HepG2 (cell line): ENCODE data around the gene DOCK1. TPM values are rescaled to one million over a fixed set of nuclear protein-coding genes. Genes with fewer than 3 reads are reported as not detected.

ENCODE experiments used
- ATF7 ChIP-seq, 2 experiments: fragments of 450-650 bp in 1 of 2; sonication (generic) in 1 of 2; formaldehyde crosslinking in 1 of 2; IDR thresholded peaks; 2 replicates each; pipeline versions ENCODE4 v1.4.0 to v1.6.1; 2016 to 2020; ENCODE audit warnings: antibody characterized with exemption in 1 of 2, mild to moderate bottlenecking in 1 of 2, missing genetic modification reagents in 1 of 2
- CREB1 ChIP-seq, 2 experiments: fragments of 450-650 bp in 1 of 2; IDR thresholded peaks; 2 replicates each; pipeline ENCODE4 v1.6.1; 2016 to 2017; ENCODE audit warnings: control low read depth in 1 of 2, mild to moderate bottlenecking in 1 of 2, missing compliant biosample characterization in 1 of 2, missing genetic modification characterization in 1 of 2
- FOXO1 ChIP-seq: sonication (generic); formaldehyde crosslinking; IDR thresholded peaks from 2 replicates; pipeline ENCODE4 v1.4.0; 2020; ENCODE audit warnings: missing genetic modification reagents
- ISL2 ChIP-seq: sonication (generic); formaldehyde crosslinking; IDR thresholded peaks from 2 replicates; pipeline ENCODE4 v1.5.0; 2020; ENCODE audit warnings: missing genetic modification reagents
- MED1 ChIP-seq: sonication (generic); formaldehyde crosslinking; IDR thresholded peaks from 2 replicates; pipeline ENCODE4 v1.4.0; 2020; ENCODE audit warnings: missing genetic modification reagents
- MXI1 ChIP-seq: IDR thresholded peaks from 3 replicates; pipeline ENCODE4 v1.6.1; 2012; ENCODE audit warnings: low read depth, low read length, inconsistent platforms, borderline replicate concordance
- NFIC ChIP-seq: IDR thresholded peaks from 2 replicates; pipeline ENCODE4 v1.6.1; 2012; ENCODE audit warnings: mild to moderate bottlenecking, low read length, inconsistent platforms
- NFYB ChIP-seq: sonication (generic); formaldehyde crosslinking; IDR thresholded peaks from 2 replicates; pipeline ENCODE4 v1.4.0; 2020; ENCODE audit warnings: missing genetic modification reagents
- NR2F2 ChIP-seq: IDR thresholded peaks from 2 replicates; pipeline ENCODE4 v1.6.1; 2012; ENCODE audit warnings: low read depth, inconsistent platforms, borderline replicate concordance
- NR2F6 ChIP-seq, 2 experiments: IDR thresholded peaks; 2 replicates each; pipeline ENCODE4 v1.6.1; 2016; ENCODE audit warnings: antibody characterized with exemption in 1 of 2, mild to moderate bottlenecking in 1 of 2
- SMC3 ChIP-seq: IDR thresholded peaks from 2 replicates; pipeline ENCODE4 v1.6.1; 2011; ENCODE audit warnings: low read length, improper control_type of control experiment
- SMYD3 ChIP-seq: sonication (generic); formaldehyde crosslinking; IDR thresholded peaks from 2 replicates; pipeline ENCODE4 v1.8.1; 2023; ENCODE audit warnings: mild to moderate bottlenecking, missing genetic modification reagents
- SOX5 ChIP-seq: IDR thresholded peaks from 2 replicates; pipeline ENCODE4 v1.6.1; 2016; ENCODE audit warnings: borderline replicate concordance
- THAP11 ChIP-seq: IDR thresholded peaks from 2 replicates; pipeline ENCODE4 v1.6.1; 2016; ENCODE audit warnings: missing biosample characterization, missing genetic modification reagents
- ZFP36L2 ChIP-seq: sonication (generic); formaldehyde crosslinking; IDR thresholded peaks from 2 replicates; pipeline ENCODE4 v1.4.0; 2020; ENCODE audit warnings: missing genetic modification reagents
- ZNF10 ChIP-seq: sonication (generic); formaldehyde crosslinking; IDR thresholded peaks from 2 replicates; pipeline ENCODE4 v1.4.0; 2020; ENCODE audit warnings: mild to moderate bottlenecking, low read depth, missing genetic modification reagents, borderline replicate concordance
- ZNF331 ChIP-seq: sonication (generic); formaldehyde crosslinking; IDR thresholded peaks from 2 replicates; pipeline ENCODE4 v1.4.0; 2020; ENCODE audit warnings: missing genetic modification reagents
- ZNF644 ChIP-seq: IDR thresholded peaks from 2 replicates; pipeline ENCODE4 v1.6.1; 2016; ENCODE audit warnings: low read depth
- polyA plus RNA-seq, 8 experiments: library from polyadenylated mRNA; depleted of rRNA in 3 of 8; stranded (reverse) in 7 of 8; unstranded in 1 of 8; fragments of >200 nt; fragmentation: Illumina TruSeq in 4 of 8; extraction: Trizol in 4 of 8; gene quantifications; 2 replicates each; pipeline versions ENCODE4 v1.2.1 to v1.2.3, GENCODE V29; 2011 to 2016; ENCODE audit warnings: low read depth in 4 of 8, missing spikeins in 1 of 8, mixed read lengths in 1 of 8; ENCODE audit not compliant: insufficient read depth in 1 of 8
- total RNA-seq, 5 experiments: library from RNA; depleted of rRNA; stranded (reverse); fragments of >200 nt; fragmentation: Illumina TruSeq; extraction: Trizol; gene quantifications; 2 replicates each; pipeline ENCODE4 v1.2.3, GENCODE V29; 2016; ENCODE audit warnings: low read depth in 1 of 5
- TF ChIP-seq, protein P1 (sequence below): sonication (generic); formaldehyde crosslinking; IDR thresholded peaks from 2 replicates; pipeline ENCODE4 v1.4.0; 2020; ENCODE audit warnings: missing genetic modification reagents
- TF ChIP-seq, protein P2 (sequence below): sonication (generic); formaldehyde crosslinking; IDR thresholded peaks from 2 replicates; pipeline ENCODE4 v1.4.0; 2020; ENCODE audit warnings: missing genetic modification reagents
- TF ChIP-seq, protein P3 (sequence below): sonication (generic); formaldehyde crosslinking; IDR thresholded peaks from 2 replicates; pipeline ENCODE4 v1.5.1; 2020; ENCODE audit warnings: mild to moderate bottlenecking, moderate library complexity, missing genetic modification reagents
- TF ChIP-seq, protein P4 (sequence below): sonication (generic); formaldehyde crosslinking; IDR thresholded peaks from 2 replicates; pipeline ENCODE4 v1.5.1; 2020; ENCODE audit warnings: missing genetic modification reagents, mild to moderate bottlenecking, borderline replicate concordance
- TF ChIP-seq, protein P5 (sequence below): sonication (generic); formaldehyde crosslinking; IDR thresholded peaks from 2 replicates; pipeline ENCODE4 v1.4.0; 2020; ENCODE audit warnings: low read depth, mild to moderate bottlenecking, missing genetic modification reagents

Gene DOCK1
- total and polyA plus RNA-seq, 2 of the 13 experiments (the other 11 are each of a cell fraction or from before 2014, with no cell fraction given) = 8.3 to 25.5 TPM

DNA sequence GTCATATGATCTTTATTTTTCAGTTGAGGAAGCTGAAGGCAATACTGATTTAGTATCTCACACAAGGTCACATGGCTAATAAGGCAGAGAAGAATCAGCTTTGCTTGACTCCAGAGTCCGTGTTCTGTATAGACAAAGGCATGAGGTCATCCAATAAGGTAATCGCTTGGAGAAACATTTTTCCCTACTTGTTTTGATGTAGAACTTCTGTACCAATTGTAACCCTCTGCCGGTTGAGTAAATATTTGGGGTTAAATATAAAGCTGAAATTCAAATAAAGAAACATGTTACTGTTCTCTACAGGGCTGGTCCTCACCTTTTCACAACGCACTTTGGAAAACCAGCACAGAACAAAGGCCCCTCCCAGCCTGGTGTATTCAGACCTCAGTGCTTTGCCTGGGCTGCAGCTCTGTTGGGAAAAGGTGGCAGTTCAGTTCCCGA, 374.1 kb downstream of the DOCK1 start (continued):
- TF ChIP-seq, protein P1, sequence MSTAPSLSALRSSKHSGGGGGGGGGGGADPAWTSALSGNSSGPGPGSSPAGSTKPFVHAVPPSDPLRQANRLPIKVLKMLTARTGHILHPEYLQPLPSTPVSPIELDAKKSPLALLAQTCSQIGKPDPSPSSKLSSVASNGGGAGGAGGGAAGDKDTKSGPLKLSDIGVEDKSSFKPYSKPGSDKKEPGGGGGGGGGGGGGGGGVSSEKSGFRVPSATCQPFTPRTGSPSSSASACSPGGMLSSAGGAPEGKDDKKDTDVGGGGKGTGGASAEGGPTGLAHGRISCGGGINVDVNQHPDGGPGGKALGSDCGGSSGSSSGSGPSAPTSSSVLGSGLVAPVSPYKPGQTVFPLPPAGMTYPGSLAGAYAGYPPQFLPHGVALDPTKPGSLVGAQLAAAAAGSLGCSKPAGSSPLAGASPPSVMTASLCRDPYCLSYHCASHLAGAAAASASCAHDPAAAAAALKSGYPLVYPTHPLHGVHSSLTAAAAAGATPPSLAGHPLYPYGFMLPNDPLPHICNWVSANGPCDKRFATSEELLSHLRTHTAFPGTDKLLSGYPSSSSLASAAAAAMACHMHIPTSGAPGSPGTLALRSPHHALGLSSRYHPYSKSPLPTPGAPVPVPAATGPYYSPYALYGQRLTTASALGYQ (CRISPR knock-in tag) = peak; percentile 70; the same call in 1 of the 2 replicates
- TF ChIP-seq ZNF644 (CRISPR knock-in tag) (0 out of 2 replicates have a peak, but pooled peaks have one; percentile 6), NFIC (peak; percentile 64; the same call in 1 of the 2 replicates), CREB1 (IDR thresholded peaks at IDR 0.05) (no peak), CREB1 (CRISPR knock-in tag; IDR thresholded peaks at IDR 0.05) (peak; percentile 43), ZFP36L2 (CRISPR knock-in tag) (no peak), SMYD3 (CRISPR knock-in tag) (no peak), ZNF10 (CRISPR knock-in tag) (no peak), MED1 (CRISPR knock-in tag) (peak; percentile 64), SOX5 (CRISPR knock-in tag) (peak; percentile 95), ATF7 (IDR thresholded peaks at IDR 0.05) (peak; percentile 96), ATF7 (CRISPR knock-in tag; IDR thresholded peaks at IDR 0.05) (peak; percentile 89; the same call in 1 of the 2 replicates), NR2F2 (peak; percentile 88), ZNF331 (CRISPR knock-in tag) (peak; percentile 16; the same call in 1 of the 2 replicates), FOXO1 (peak; percentile 59), ISL2 (CRISPR knock-in tag) (peak; percentile 70), MXI1 (no peak; the same call in 2 of the 3 replicates), NR2F6 (IDR thresholded peaks at IDR 0.05) (peak; percentile 93), NR2F6 (CRISPR knock-in tag; IDR thresholded peaks at IDR 0.05) (peak; percentile 72), SMC3 (0 out of 2 replicates have a peak, but pooled peaks have one; percentile 11), THAP11 (peak; percentile 35; the same call in 1 of the 2 replicates), NFYB (CRISPR knock-in tag) (peak; percentile 53; the same call in 1 of the 2 replicates)
- TF ChIP-seq, protein P2, sequence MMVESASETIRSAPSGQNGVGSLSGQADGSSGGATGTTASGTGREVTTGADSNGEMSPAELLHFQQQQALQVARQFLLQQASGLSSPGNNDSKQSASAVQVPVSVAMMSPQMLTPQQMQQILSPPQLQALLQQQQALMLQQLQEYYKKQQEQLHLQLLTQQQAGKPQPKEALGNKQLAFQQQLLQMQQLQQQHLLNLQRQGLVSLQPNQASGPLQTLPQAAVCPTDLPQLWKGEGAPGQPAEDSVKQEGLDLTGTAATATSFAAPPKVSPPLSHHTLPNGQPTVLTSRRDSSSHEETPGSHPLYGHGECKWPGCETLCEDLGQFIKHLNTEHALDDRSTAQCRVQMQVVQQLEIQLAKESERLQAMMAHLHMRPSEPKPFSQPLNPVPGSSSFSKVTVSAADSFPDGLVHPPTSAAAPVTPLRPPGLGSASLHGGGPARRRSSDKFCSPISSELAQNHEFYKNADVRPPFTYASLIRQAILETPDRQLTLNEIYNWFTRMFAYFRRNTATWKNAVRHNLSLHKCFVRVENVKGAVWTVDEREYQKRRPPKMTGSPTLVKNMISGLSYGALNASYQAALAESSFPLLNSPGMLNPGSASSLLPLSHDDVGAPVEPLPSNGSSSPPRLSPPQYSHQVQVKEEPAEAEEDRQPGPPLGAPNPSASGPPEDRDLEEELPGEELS (CRISPR knock-in tag) = peak; percentile 86
- TF ChIP-seq, protein P3, sequence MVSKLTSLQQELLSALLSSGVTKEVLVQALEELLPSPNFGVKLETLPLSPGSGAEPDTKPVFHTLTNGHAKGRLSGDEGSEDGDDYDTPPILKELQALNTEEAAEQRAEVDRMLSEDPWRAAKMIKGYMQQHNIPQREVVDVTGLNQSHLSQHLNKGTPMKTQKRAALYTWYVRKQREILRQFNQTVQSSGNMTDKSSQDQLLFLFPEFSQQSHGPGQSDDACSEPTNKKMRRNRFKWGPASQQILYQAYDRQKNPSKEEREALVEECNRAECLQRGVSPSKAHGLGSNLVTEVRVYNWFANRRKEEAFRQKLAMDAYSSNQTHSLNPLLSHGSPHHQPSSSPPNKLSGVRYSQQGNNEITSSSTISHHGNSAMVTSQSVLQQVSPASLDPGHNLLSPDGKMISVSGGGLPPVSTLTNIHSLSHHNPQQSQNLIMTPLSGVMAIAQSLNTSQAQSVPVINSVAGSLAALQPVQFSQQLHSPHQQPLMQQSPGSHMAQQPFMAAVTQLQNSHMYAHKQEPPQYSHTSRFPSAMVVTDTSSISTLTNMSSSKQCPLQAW (CRISPR knock-in tag) = no peak; the same call in 1 of the 2 replicates
- TF ChIP-seq, protein P4, sequence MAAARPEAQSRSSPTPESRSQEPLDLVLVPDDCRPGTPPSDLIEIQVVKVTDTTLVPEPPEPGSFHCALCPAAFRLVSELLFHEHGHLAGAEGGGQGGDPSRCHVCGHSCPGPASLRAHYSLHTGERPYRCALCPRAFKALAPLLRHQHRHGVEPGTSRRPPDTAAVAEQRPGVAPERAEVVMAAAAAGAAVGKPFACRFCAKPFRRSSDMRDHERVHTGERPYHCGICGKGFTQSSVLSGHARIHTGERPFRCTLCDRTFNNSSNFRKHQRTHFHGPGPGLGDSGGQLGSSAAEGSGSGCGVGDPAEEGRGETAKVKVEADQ (CRISPR knock-in tag) = no peak
- TF ChIP-seq, protein P5, sequence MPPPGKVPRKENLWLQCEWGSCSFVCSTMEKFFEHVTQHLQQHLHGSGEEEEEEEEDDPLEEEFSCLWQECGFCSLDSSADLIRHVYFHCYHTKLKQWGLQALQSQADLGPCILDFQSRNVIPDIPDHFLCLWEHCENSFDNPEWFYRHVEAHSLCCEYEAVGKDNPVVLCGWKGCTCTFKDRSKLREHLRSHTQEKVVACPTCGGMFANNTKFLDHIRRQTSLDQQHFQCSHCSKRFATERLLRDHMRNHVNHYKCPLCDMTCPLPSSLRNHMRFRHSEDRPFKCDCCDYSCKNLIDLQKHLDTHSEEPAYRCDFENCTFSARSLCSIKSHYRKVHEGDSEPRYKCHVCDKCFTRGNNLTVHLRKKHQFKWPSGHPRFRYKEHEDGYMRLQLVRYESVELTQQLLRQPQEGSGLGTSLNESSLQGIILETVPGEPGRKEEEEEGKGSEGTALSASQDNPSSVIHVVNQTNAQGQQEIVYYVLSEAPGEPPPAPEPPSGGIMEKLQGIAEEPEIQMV = no peak
